Measurements from ENCODE around the gene DBH.

The DBH gene

DNA sequence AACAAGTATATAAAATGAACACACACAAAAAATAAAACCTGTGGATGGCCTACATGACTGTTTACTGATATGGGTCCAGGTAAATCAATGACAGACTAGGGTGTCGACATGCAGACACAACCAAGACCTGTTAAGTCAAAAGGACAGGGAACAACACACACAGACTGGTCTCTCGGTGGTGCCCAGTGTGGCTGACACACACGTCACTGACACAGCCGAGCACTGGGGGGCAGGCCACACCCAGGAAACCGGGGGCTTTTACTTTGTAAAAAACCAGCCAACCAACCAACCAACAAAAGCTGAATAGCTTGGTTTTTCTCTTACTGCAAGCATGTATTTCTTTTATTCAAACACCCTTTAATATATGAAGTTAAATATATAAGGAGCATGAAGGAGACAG, 31.9 kb upstream of the DBH start:
- no peak for TF ChIP-seq CTCF (IDR thresholded peaks at IDR 0.05; ENCODE audit: insufficient read depth, low read depth, low read length, missing control alignments)

GRCh38 chr9:133604856-133605255, 31.3 kb upstream of the DBH start:
- H3K4me3 ChIP-seq (ENCODE audit: low read depth, low read length) = no peak overlapping the region
- DNase-seq (ENCODE audit: low read depth) = no peak
- no peak for TF ChIP-seq CTCF (IDR thresholded peaks at IDR 0.05; ENCODE audit: insufficient read depth, low read depth, low read length, missing control alignments)

More for the DNA sequence above, 31.9 kb upstream of the DBH start:
- peak; percentile 4 for DNase-seq (ENCODE audit: low read depth)
- H3K4me3 ChIP-seq (ENCODE audit: low read depth, low read length) = no peak overlapping the region

DNA sequence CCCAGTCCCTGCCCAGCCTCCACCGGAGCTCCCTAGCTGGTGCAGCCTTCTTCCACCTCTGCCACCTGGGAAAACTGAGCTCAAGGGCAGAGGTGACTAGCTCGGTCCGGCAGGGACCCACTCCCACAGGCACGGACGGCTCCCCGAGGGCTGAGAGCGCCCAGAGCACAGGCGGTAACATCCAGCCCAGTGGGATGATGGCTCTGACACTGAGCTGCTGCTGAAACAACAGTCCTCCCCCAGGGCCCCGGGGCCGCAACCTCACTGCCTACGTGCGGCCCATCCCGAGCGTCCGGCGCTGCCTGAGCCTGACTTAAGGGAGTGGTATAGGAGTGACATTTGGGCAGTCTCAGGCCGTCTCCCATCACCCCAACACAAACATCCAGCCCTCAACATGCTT, 30.7 kb upstream of the DBH start:
- no peak overlapping the region for H3K4me3 ChIP-seq (ENCODE audit: low read depth, low read length)
- no peak for DNase-seq (ENCODE audit: low read depth)
- no peak for TF ChIP-seq CTCF (IDR thresholded peaks at IDR 0.05; ENCODE audit: insufficient read depth, low read depth, low read length, missing control alignments)

DNA sequence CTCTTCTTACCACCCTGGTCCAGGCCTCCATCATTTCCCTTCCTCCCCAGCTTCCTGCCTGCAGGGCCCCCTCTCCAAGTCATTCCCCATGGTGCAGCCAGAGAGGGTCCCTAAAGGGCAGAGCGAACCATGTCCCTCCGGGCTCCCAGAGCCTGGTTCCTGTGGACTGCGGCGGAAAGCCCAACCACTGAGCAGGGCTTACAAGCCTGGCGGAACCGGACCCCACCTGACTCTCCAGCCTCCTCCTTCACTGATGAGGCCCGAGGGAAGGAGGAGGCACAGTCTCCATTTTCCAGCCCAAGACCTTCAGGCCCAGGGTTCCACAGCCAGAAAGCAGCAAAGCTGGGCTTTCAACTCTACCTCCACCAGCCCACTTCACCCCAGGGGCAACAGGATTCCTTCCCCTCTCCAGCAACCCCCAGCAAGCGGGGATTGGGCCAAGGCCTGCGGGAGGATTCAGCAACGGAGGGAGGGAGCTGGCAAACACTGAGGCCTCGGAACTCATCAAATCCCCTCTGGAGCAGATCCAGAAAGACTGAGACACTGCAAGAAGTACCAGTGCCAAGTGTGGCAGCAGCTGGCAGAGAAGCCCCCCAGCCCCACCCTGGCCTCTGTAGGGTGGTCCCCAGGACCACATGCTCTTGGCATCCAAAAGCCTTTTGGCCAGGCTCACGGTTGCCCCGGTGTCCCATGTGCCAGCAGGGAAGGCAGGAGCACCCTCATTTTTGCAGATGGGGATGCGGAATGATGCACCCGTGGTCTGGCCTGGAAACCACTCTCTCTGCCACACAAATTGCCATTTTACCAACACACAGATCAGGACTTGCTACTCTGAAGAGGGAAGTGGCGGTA, 30.1 kb upstream of the DBH start:
- no peak for TF ChIP-seq CTCF (IDR thresholded peaks at IDR 0.05; ENCODE audit: insufficient read depth, low read depth, low read length, missing control alignments)
- no peak for DNase-seq (ENCODE audit: low read depth)
- no peak overlapping the region for H3K4me3 ChIP-seq (ENCODE audit: low read depth, low read length)

DNA sequence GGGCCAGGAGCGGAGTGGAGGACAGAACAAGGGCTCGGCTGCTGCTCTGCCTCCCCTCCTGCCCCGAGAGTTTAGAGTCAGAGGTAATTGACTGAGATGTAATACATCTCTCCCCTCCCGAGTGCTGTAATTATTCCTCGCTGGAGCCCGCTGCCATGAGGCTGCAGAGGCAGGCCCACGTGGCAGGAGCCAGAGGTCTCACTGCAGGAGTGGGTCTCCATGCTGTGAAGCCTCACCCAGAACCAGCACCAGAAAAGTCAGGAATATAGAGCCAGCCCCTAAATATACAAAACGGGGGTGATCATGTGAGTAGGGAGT, 29.5 kb upstream of the DBH start:
- H3K4me3 ChIP-seq (ENCODE audit: low read depth, low read length) = no peak overlapping the region
- DNase-seq (ENCODE audit: low read depth) = no peak
- no peak for TF ChIP-seq CTCF (IDR thresholded peaks at IDR 0.05; ENCODE audit: insufficient read depth, low read depth, low read length, missing control alignments)

GRCh38 chr9:133607381-133607780, 28.8 kb upstream of the DBH start:
- no peak overlapping the region for H3K4me3 ChIP-seq (ENCODE audit: low read depth, low read length)
- DNase-seq (ENCODE audit: low read depth) = no peak

More at GRCh38 chr9:133607381-133607780, 28.8 kb upstream of the DBH start:
- TF ChIP-seq CTCF (IDR thresholded peaks at IDR 0.05; ENCODE audit: insufficient read depth, low read depth, low read length, missing control alignments) = no peak

All from GM12865 (cell line).